Left lung (tissue), 10 donors: ENCODE measurements around the gene KDM4B. TPM values are rescaled to one million over a fixed set of nuclear protein-coding genes. Genes with fewer than 3 reads are reported as not detected.

ENCODE experiments used
- ATAC-seq: fragments of 200-7000 bp; cut with Tn5 transposase; one replicate; pipeline ENCODE4 v1.9.1; 2020; ENCODE audit warnings: moderate library complexity
- DNase-seq, 4 donors: peaks; one replicate each; pipeline ENCODE4 v3.0.0-alpha.2; 2013 to 2020
- H3K27ac ChIP-seq, 2 donors: fragments of 200-600 bp; sonication (generic) in 1 of 2; one replicate each; pipeline versions ENCODE4 v1.5.0 to v1.8.0; 2020 to 2021
- H3K27me3 ChIP-seq, 2 donors: fragments of 200-600 bp; sonication (generic) in 1 of 2; one replicate each; pipeline versions ENCODE4 v1.5.0 to v1.8.0; 2020 to 2021
- H3K36me3 ChIP-seq, 2 donors: fragments of 200-600 bp; sonication (generic) in 1 of 2; one replicate each; pipeline versions ENCODE4 v1.5.0 to v1.8.0; 2020 to 2021
- H3K4me1 ChIP-seq, 2 donors: fragments of 200-600 bp; one replicate each; pipeline ENCODE4 v1.8.0; 2021
- H3K4me3 ChIP-seq, 2 donors: fragments of 200-600 bp; sonication (generic) in 1 of 2; one replicate each; pipeline versions ENCODE4 v1.5.0 to v1.8.0; 2020 to 2021; ENCODE audit warnings: mild to moderate bottlenecking in 1 of 2
- H3K9me3 ChIP-seq, 2 donors: fragments of 200-600 bp; sonication (generic) in 1 of 2; one replicate each; pipeline versions ENCODE4 v1.5.0 to v1.8.0; 2020 to 2021
- CTCF ChIP-seq, 2 donors: fragments of 200-600 bp; sonication (generic) in 1 of 2; IDR thresholded peaks; one replicate each; pipeline versions ENCODE4 v1.5.0 to v1.8.0; 2021; ENCODE audit warnings: antibody characterized with exemption in 2 of 2
- intact Hi-C, 2 donors: fragments of 100-400 bp; cut with DNase I; formaldehyde crosslinking; loops; one replicate each; pipeline versions ENCODE4 v1.11.2 to v1.14.2; 2022
- polyA plus RNA-seq, 6 donors: library from polyadenylated mRNA; unstranded; fragments of 120-200 nt; gene quantifications; one replicate each; pipeline ENCODE4 v1.2.1, GENCODE V29; 2013; ENCODE audit not compliant: insufficient read length in 6 of 6
- total RNA-seq, 2 donors: library from RNA; stranded (reverse); fragmentation: NEBNext Ultra II Directional; extraction: Animal tissue kit (Norgen Biotek cat#: 25700); gene quantifications; one replicate each; pipeline ENCODE4 v1.2.1, GENCODE V29; 2021
- donor health status: DM: no; HTN: yes; CAD: no.
- donor health status: DM: no; HTN: no; CAD: no.

The KDM4B gene
- total and polyA plus RNA-seq, 8 donors: 24.6 to 42.1 (median 31.1) TPM

DNA sequence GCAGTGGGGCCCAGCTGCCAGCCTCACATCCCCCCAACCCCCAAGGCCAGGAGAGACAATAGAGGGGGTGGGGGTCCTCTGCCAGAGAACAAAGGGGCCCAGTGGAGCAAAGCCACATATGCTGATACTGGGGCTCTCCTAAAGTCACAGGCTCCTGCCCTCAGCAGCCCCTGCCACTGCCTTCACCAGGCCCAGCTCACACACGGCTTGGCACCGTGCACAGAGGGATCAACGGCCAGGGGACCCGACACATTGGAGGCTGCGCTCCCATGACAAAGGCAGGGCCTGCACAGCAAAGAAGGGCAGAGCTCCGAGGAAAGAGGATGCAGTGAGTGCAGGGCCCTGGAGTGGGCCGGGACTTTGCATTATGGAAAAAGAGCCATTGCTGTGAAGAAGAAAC is 146.4 kb downstream of the KDM4B start:
- DNase-seq (no peak), ATAC-seq (no peak)
- Histone ChIP-seq H3K36me3 (peaks cover 0 to 77% of the 10 kb centered on the region in 2 donors), H3K27ac (no peak overlapping the region), H3K4me1 (no peaks in the 10 kb centered on the region), H3K4me3 (no peak overlapping the region), H3K27me3 (no peaks in the 10 kb centered on the region), H3K9me3 (peaks cover 0 to 1% of the 10 kb centered on the region in 2 donors)
- intact Hi-C loops: no loop called here
- no peak for TF ChIP-seq CTCF (IDR thresholded peaks at IDR 0.05)

DNA sequence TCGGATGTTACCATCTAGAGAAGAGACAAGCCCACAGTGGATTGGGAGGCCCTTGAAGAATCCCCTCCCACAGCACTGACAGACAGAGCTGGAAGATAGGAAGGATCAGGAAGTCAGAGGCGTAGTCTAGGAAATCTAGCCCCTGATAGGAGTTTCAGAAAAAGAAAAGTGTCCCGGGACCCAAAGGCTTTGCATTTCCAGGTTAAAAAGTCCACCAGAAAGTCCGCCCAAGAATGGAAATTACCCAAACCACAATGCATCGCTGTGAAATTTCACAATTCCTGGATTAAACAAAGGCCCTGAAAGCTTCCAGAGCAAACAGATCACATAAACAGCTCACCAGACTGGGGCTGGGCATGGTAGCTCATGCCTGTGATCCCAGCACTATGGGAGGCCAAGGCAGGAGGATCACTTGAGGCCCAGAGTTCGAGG is 146.9 kb downstream of the KDM4B start:
- H3K9me3 ChIP-seq: peaks cover 0 to 1% of the 10 kb centered on the region in 2 donors
- no peaks in the 10 kb centered on the region for H3K4me1 ChIP-seq
- ATAC-seq (no peak), DNase-seq (no peak)
- no peak overlapping the region for H3K27ac ChIP-seq
- no peak overlapping the region for H3K4me3 ChIP-seq
- no peaks in the 10 kb centered on the region for H3K27me3 ChIP-seq
- intact Hi-C loops: no loop called here
- H3K36me3 ChIP-seq: peaks cover 0 to 77% of the 10 kb centered on the region in 2 donors
- no peak for TF ChIP-seq CTCF (IDR thresholded peaks at IDR 0.05)

- no peak overlapping the region for H3K27ac ChIP-seq
- intact Hi-C loops: no loop called here
- no peaks in the 10 kb centered on the region for H3K4me1 ChIP-seq
- no peak overlapping the region for H3K4me3 ChIP-seq
- no peaks in the 10 kb centered on the region for H3K27me3 ChIP-seq
- H3K36me3 ChIP-seq: peaks cover 0 to 77% of the 10 kb centered on the region in 2 donors
- no peak for DNase-seq
- peaks cover 0 to 1% of the 10 kb centered on the region in 2 donors for H3K9me3 ChIP-seq
- no peak for TF ChIP-seq CTCF (IDR thresholded peaks at IDR 0.05)
- no peak for ATAC-seq
Observed at GRCh38 chr19:5116292-5116691, 147.4 kb downstream of the KDM4B start.

DNA sequence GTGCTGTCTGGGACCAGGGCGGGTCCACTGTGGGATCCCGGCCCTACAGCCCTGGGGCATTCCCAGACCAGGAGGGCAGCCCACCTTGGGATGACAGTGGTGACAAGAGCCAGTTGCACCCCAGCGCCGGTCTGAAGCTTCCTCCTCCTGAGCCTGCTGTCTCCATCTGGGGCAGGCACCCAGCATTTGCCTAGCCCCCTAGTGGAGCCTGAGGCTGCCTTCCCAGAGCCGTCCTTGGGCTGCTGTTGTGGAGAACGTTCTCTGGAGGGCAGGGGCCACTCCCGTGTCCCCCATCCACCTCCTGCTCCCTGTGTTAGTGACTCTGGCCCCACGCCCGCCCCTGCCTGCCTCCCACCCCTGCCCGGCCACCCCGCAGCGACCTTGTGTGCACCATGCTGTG is 148.5 kb downstream of the KDM4B start:
- ATAC-seq: no peak
- Histone ChIP-seq H3K4me1 (no peaks in the 10 kb centered on the region), H3K27me3 (no peaks in the 10 kb centered on the region), H3K4me3 (no peak overlapping the region), H3K36me3 (peaks cover 0 to 77% of the 10 kb centered on the region in 2 donors), H3K27ac (no peak overlapping the region), H3K9me3 (peaks cover 0 to 1% of the 10 kb centered on the region in 2 donors)
- TF ChIP-seq CTCF (IDR thresholded peaks at IDR 0.05): no peak
- no peak for DNase-seq
- intact Hi-C loops: no loop called here

DNA sequence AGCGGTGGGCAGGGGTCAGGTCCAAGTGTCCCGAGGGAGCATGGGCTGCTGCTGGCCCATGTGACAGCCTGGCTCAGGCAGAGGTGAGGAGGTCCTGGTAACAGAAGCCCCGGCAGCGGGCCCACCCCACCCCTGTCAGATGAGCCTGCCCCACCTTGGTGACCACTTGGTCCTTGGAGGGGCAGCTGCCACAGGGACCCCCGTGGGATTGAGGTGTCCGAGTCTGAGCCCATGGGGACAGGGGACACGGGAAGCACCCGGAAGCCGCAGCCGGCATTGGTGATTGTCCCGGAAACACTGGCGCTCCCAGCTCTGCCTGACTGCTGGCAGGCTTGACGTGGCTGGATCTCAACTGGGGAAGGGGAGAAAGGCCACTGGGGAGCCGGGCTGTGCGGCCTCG is 149.1 kb downstream of the KDM4B start:
- no peak for DNase-seq
- no peak for ATAC-seq
- peaks cover 0 to 77% of the 10 kb centered on the region in 2 donors for H3K36me3 ChIP-seq
- H3K27ac ChIP-seq: no peak overlapping the region
- intact Hi-C loops: no loop called here
- peaks cover 0 to 1% of the 10 kb centered on the region in 2 donors for H3K9me3 ChIP-seq
- H3K4me3 ChIP-seq: no peak overlapping the region
- H3K27me3 ChIP-seq: no peaks in the 10 kb centered on the region
- TF ChIP-seq CTCF (IDR thresholded peaks at IDR 0.05): no peak
- H3K4me1 ChIP-seq: no peaks in the 10 kb centered on the region
